Loucy (cell line): ENCODE results near the gene TRIM15.
A peak's percentile ranks its signal among the peaks of the same experiment; 100 is the strongest.

Source experiments
- H2AFZ ChIP-seq: fragments of 200-600 bp; sonication (generic); 2 replicates; pipeline ENCODE4 v1.6.0; 2016; ENCODE audit warnings: antibody characterized with exemption, mild to moderate bottlenecking, low read length, moderate library complexity
- H3F3A ChIP-seq: fragments of 200-600 bp; 2 replicates; pipeline ENCODE4 v1.6.0; 2016; ENCODE audit warnings: antibody characterized with exemption, low read depth, mild to moderate bottlenecking
- H3K27me3 ChIP-seq: fragments of 200-600 bp; sonication (generic); 2 replicates; pipeline ENCODE4 v1.6.1; 2014; ENCODE audit warnings: low read length, mild to moderate bottlenecking; ENCODE audit not compliant: insufficient read depth, poor library complexity, severe bottlenecking
- H3K36me3 ChIP-seq: fragments of 200-600 bp; sonication (generic); 2 replicates; pipeline ENCODE4 v1.6.1; 2016; ENCODE audit warnings: low read length; ENCODE audit not compliant: insufficient read depth
- H3K4me1 ChIP-seq: fragments of 200-600 bp; sonication (generic); 2 replicates; pipeline ENCODE4 v1.5.1; 2014; ENCODE audit warnings: low read length, mild to moderate bottlenecking; ENCODE audit not compliant: insufficient read depth, poor library complexity, severe bottlenecking
- H3K4me2 ChIP-seq: fragments of 200-600 bp; sonication (generic); 2 replicates; pipeline ENCODE4 v1.6.0; 2014; ENCODE audit warnings: antibody characterized with exemption, low read length, low read depth, mild to moderate bottlenecking; ENCODE audit not compliant: poor library complexity, severe bottlenecking
- H3K4me3 ChIP-seq: fragments of 200-600 bp; sonication (generic); 2 replicates; pipeline ENCODE4 v1.5.1; 2014; ENCODE audit warnings: low read length, mild to moderate bottlenecking, mixed read lengths; ENCODE audit not compliant: poor library complexity, severe bottlenecking
- H3K79me2 ChIP-seq: fragments of 200-600 bp; sonication (generic); 2 replicates; pipeline ENCODE4 v1.6.1; 2014; ENCODE audit warnings: low read length; ENCODE audit not compliant: insufficient read depth
- H3K9ac ChIP-seq: fragments of 200-600 bp; sonication (generic); 2 replicates; pipeline ENCODE4 v1.6.0; 2014; ENCODE audit warnings: mild to moderate bottlenecking, low read depth, low read length, moderate library complexity; ENCODE audit not compliant: poor library complexity, severe bottlenecking
- H3K9me2 ChIP-seq: fragments of 200-600 bp; sonication (generic); replicated peaks from 2 replicates; pipeline ENCODE4 v1.6.1; 2016; ENCODE audit warnings: low read depth, low read length, mixed read lengths
- H3K9me3 ChIP-seq: fragments of 200-600 bp; sonication (generic); 2 replicates; pipeline ENCODE4 v1.6.1; 2014; ENCODE audit warnings: mild to moderate bottlenecking, antibody characterized with exemption, low read length, low read depth; ENCODE audit not compliant: insufficient read depth
- H4K20me1 ChIP-seq: fragments of 200-600 bp; sonication (generic); 2 replicates; pipeline ENCODE4 v1.6.0; 2014; ENCODE audit warnings: antibody characterized with exemption, low read length, mild to moderate bottlenecking; ENCODE audit not compliant: insufficient read depth, poor library complexity, severe bottlenecking
- EZH2phosphoT487 ChIP-seq: fragments of 200-600 bp; IDR thresholded peaks from 2 replicates; pipeline ENCODE4 v1.6.1; 2018; ENCODE audit warnings: antibody characterized with exemption, mild to moderate bottlenecking, moderate library complexity, borderline replicate concordance
- TF ChIP-seq, protein P1 (sequence below): fragments of 200-600 bp; sonication (generic); conservative IDR thresholded peaks from 2 replicates; pipeline ENCODE4 v1.5.1; 2014; ENCODE audit warnings: mild to moderate bottlenecking, antibody characterized with exemption, low read length

TRIM15 gene

DNA sequence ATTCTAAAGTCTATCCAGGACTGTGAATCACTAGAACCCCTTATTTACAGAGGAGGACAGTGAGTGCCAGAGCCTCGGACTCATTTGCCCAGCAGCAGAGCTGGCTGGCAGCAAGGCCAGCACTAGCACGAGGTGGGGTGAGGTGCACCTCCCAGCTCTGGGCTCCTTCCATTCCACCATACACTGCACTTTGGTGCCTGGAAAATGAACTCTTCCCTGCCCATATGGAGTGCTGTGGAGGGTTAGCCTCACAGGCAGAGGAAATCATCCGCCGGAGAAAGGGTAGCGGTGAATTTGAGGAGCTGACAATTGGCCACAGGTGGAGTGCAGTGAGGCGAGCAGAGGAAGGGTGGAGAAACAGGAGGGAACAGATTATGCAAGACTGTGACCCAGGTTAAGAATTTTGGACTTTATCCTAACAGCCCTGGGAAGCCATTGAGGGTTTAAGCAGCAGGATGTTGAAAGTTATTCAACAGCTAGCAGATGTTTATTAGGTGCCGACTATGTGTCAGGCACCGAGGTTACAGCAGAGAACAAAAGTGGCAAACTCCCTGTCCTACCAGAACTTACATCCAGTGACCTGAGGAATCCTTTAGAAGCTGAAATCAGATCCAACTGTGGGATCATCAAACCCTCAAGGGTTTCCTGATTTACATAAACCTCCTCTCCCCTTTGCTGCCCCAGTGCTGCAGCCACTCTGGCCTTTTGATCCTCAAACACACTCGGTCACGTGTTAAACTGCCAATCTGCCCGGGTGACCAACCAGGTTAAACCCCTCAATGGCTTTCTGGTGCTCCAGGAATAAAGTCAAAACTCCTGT is 43.7 kb downstream of the TRIM15 start:
- Histone ChIP-seq H4K20me1 (peaks cover 8% of the 10 kb centered on the region), H3K4me1 (peaks cover 35% of the 10 kb centered on the region), H3K4me3 (no peak overlapping the region), H2AFZ (no peak overlapping the region), H3F3A (no peaks in the 10 kb centered on the region), H3K9me2 (no peaks in the 10 kb centered on the region), H3K27me3 (no peaks in the 10 kb centered on the region), H3K9ac (no peak overlapping the region), H3K4me2 (peak overlapping the region; percentile 33), H3K36me3 (no peaks in the 10 kb centered on the region), H3K79me2 (peaks cover 77% of the 10 kb centered on the region), H3K9me3 (no peaks in the 10 kb centered on the region)
- no peak for TF ChIP-seq EZH2phosphoT487
- TF ChIP-seq, protein P1, sequence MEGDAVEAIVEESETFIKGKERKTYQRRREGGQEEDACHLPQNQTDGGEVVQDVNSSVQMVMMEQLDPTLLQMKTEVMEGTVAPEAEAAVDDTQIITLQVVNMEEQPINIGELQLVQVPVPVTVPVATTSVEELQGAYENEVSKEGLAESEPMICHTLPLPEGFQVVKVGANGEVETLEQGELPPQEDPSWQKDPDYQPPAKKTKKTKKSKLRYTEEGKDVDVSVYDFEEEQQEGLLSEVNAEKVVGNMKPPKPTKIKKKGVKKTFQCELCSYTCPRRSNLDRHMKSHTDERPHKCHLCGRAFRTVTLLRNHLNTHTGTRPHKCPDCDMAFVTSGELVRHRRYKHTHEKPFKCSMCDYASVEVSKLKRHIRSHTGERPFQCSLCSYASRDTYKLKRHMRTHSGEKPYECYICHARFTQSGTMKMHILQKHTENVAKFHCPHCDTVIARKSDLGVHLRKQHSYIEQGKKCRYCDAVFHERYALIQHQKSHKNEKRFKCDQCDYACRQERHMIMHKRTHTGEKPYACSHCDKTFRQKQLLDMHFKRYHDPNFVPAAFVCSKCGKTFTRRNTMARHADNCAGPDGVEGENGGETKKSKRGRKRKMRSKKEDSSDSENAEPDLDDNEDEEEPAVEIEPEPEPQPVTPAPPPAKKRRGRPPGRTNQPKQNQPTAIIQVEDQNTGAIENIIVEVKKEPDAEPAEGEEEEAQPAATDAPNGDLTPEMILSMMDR: no peak

DNA sequence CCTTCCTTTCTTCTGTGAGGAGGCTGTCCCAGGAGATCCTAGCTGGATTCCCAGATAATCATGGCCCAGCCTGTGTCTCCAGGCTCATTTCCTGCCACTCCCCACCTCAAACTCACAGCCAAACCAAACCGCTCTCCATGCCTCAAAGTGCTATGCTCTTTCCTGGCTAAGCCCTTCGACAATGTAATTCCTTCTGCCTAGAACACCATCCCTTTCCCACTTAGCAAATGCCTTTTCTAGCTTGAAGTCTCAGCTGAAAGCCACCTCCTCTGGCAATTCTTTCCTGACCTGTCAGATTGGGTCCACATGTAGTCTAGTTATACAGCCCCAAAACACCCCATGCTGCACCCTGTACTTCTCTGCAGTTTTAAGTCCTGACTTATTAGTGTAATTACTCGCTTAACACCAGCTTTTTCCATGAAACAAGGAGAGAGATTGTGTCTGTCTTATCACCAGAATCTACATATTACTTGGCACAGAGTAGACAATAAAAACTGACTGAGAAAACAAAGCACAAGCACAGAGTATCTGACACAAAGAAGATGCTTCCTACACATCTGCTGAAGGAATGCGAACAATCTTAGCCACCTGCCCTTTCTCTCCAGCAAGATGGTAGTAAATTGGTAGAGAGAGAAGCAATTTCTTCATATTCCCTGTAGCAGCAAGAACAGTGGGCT is 44.4 kb downstream of the TRIM15 start:
- TF ChIP-seq, protein P1: no peak
- no peak for TF ChIP-seq EZH2phosphoT487
- peaks cover 84% of the 10 kb centered on the region for H3K79me2 ChIP-seq
- H3F3A ChIP-seq: no peaks in the 10 kb centered on the region
- no peak overlapping the region for H2AFZ ChIP-seq
- H4K20me1 ChIP-seq: peaks cover 16% of the 10 kb centered on the region
- no peaks in the 10 kb centered on the region for H3K36me3 ChIP-seq
- H3K9me2 ChIP-seq: no peaks in the 10 kb centered on the region
- peak overlapping the region; percentile 10 for H3K4me3 ChIP-seq
- H3K9ac ChIP-seq: no peak overlapping the region
- H3K27me3 ChIP-seq: no peaks in the 10 kb centered on the region
- no peaks in the 10 kb centered on the region for H3K9me3 ChIP-seq
- peak overlapping the region; percentile 33 for H3K4me2 ChIP-seq
- peaks cover 41% of the 10 kb centered on the region for H3K4me1 ChIP-seq

DNA sequence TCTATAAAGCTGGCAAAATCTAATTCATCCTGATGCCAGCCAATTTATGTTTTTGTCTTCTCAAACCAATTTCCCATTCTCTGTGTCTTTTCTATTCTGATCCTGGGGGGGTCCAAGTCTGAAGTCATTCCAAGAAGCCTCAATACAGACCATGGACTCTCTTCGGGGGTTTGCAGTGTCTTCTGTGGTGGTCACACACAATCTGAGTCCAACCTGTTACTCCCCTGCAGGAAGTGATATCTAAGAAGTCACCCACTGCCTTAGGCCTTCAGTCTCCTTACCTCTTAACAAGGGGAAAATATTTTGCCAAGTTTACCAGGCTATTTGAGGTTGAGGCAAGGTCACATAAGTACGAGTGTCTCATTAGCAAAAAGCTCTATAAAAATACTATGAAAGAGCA is 48.0 kb downstream of the TRIM15 start:
- peak overlapping the region; percentile 78 for H3K4me3 ChIP-seq
- H4K20me1 ChIP-seq: peaks cover 17% of the 10 kb centered on the region
- H3K4me2 ChIP-seq: peak overlapping the region; percentile 84
- H2AFZ ChIP-seq: no peak overlapping the region
- peaks cover 47% of the 10 kb centered on the region for H3K4me1 ChIP-seq
- no peaks in the 10 kb centered on the region for H3K27me3 ChIP-seq
- peaks cover 64% of the 10 kb centered on the region for H3K79me2 ChIP-seq
- peak overlapping the region; percentile 92 for H3K9ac ChIP-seq
- no peaks in the 10 kb centered on the region for H3K36me3 ChIP-seq
- no peaks in the 10 kb centered on the region for H3F3A ChIP-seq
- H3K9me2 ChIP-seq: no peaks in the 10 kb centered on the region
- H3K9me3 ChIP-seq: no peaks in the 10 kb centered on the region
- TF ChIP-seq, protein P1: no peak
- no peak for TF ChIP-seq EZH2phosphoT487
